Rectal smooth muscle tissue (tissue), 1 donor: Measurements from ENCODE around the gene STIL.
"Not testable (repeated sequence)": the region's sequence is repeated elsewhere in the genome, so short reads cannot be mapped to it uniquely, and the experiment has no call there.

Experiments used
- H3K27ac ChIP-seq: one replicate; pipeline ENCODE4 v1.7.0; 2013; ENCODE audit warnings: low read depth, low read length, inconsistent platforms
- H3K27me3 ChIP-seq: one replicate; pipeline ENCODE4 v1.7.0; 2013; ENCODE audit warnings: low read length; ENCODE audit not compliant: control insufficient read depth, insufficient read depth
- H3K36me3 ChIP-seq: one replicate; pipeline ENCODE4 v1.7.0; 2013; ENCODE audit warnings: low read length; ENCODE audit not compliant: control insufficient read depth, insufficient read depth
- H3K4me1 ChIP-seq: one replicate; pipeline ENCODE4 v1.7.0; 2013; ENCODE audit warnings: low read length; ENCODE audit not compliant: control insufficient read depth, insufficient read depth
- H3K4me3 ChIP-seq: one replicate; pipeline ENCODE4 v1.7.0; 2013; ENCODE audit warnings: low read length
- H3K9ac ChIP-seq: one replicate; pipeline ENCODE4 v1.7.0; 2013; ENCODE audit warnings: low read length

STIL gene

DNA sequence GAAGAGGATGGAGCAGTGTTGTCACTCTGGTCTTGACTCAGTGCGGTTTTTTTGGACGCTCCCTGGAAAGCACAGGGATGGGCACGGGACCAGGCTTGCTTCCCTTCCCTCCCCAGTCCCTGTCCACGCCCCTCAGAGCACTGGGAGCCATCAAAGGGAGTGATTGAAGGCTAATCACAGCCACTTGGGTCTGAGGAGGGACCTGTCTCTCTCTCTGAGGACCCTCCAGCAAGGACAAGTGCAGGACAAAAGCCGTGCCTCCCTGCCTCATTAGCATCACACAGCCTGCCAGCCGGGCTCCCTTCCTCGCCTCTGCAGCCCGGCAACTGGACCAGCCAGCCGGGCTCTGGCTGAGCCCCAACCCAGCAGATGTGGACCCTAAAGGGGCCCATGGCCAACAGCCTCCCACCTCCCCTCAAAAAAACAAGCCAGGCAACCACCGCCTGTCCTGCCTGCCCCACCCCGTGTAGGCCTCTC lies 105.5 kb downstream of the STIL start:
- no peaks in the 10 kb centered on the region for H3K27me3 ChIP-seq
- H3K36me3 ChIP-seq = no peaks in the 10 kb centered on the region
- no peak overlapping the region for H3K9ac ChIP-seq
- no peak overlapping the region for H3K27ac ChIP-seq
- H3K4me3 ChIP-seq = no peak overlapping the region
- H3K4me1 ChIP-seq = no peaks in the 10 kb centered on the region

DNA sequence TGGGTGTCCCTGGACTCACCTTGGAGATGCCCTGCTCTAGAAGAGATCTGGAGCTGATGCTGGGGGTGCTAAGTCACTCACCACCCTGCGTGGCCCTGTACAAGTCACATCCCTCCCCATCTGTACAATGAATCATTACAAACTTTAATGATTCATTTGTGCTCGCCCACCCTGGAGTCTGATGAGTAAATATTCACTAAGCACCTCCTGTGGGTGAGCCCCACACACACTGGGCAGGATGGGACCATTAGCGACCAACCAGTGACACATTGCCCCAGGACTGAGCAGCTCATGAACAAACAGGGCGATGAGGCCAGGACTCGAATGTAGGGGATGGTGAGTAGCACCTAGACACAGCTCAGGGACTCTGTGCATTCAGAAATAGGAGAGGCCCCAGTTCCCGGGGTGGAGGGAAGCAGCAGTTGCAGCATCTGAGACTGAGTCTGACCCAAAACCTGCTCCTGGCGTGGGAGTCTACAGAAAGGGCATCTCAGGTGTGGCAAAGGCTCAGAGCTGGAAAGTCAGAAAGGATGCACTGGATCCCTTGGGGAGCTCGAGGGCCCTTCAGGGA lies 106.1 kb downstream of the STIL start:
- H3K27me3 ChIP-seq = no peaks in the 10 kb centered on the region
- H3K4me1 ChIP-seq = no peaks in the 10 kb centered on the region
- H3K36me3 ChIP-seq = no peaks in the 10 kb centered on the region
- H3K27ac ChIP-seq = no peak overlapping the region
- no peak overlapping the region for H3K4me3 ChIP-seq
- no peak overlapping the region for H3K9ac ChIP-seq

- Histone ChIP-seq H3K4me1 (no peaks in the 10 kb centered on the region), H3K36me3 (no peaks in the 10 kb centered on the region), H3K4me3 (no peak overlapping the region), H3K27ac (no peak overlapping the region), H3K27me3 (no peaks in the 10 kb centered on the region), H3K9ac (no peak overlapping the region)
These were observed 108.0 kb downstream of the STIL start for GRCh38 chr1:47205918-47206317.

DNA sequence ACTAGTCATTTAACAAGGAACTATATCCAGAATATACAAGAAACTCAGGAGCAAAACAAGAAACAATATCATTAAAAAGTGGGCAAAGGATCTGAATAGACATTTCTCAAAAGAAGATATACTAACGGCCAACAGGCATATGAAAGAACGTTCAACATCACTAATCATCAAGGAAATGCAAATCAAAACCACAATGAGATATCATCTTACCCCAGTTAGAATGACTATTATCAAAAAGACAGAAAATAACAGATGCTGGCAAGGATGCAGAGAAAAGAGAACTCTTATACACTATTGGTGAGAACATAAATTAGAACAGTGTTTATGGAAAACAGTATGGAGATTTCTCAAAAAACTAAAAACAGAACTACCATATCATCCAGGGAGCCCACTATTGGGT lies 110.4 kb downstream of the STIL start:
- H3K9ac ChIP-seq, H3K4me1 ChIP-seq, H3K4me3 ChIP-seq, H3K36me3 ChIP-seq, H3K27me3 ChIP-seq, H3K27ac ChIP-seq: not testable (repeated sequence)

DNA sequence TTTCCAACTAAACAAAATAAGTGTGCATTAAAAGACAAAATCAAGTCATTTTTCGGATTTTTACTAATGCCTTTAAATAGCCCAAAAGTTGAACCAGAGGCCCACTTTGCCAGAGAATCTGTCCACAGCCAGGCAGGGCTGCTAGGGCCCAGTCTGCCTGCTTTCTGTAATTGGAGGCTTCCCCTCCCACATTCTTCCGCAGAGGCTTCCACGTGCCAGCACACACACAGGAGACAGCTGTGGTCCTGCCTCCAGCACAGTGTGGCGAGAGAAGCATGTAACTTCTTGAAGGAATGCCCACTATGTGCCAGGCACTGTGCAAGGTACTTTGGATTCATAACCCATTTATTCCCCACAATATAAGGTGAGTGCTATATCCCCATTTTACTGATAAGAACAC lies 112.8 kb downstream of the STIL start:
- H3K9ac ChIP-seq = no peak overlapping the region
- no peak overlapping the region for H3K27ac ChIP-seq
- no peaks in the 10 kb centered on the region for H3K27me3 ChIP-seq
- H3K36me3 ChIP-seq = no peaks in the 10 kb centered on the region
- no peaks in the 10 kb centered on the region for H3K4me1 ChIP-seq
- no peak overlapping the region for H3K4me3 ChIP-seq
